HCT116 (cell line): ENCODE data around the gene ELANE. TPM values are rescaled to one million over a fixed set of nuclear protein-coding genes. Genes with fewer than 3 reads are reported as not detected.
A peak's percentile ranks its signal among the peaks of the same experiment; 100 is the strongest.

Experiments used
- ATAC-seq: fragments of 200-7000 bp; cut with Tn5 transposase; 2 replicates; pipeline ENCODE4 v1.9.1; 2020; ENCODE audit warnings: mild to moderate bottlenecking, moderate library complexity
- BruUV-seq: library from RNA; stranded (reverse); fragments of 400-500 nt; replicated peaks from 2 replicates; lab custom pipeline; 2021; lab: Mats Ljungman, UMichigan
- CTCF ChIA-PET: fragments of 300-600 bp; sonication (Branson Sonifier 250); formaldehyde crosslinking; loops from one replicate; lab custom pipeline; 2021; ENCODE audit warnings: antibody characterized with exemption; lab: Charles Lee
- POLR2A ChIA-PET: fragments of 300-600, 350-600 bp; sonication (Branson Sonifier 250); formaldehyde crosslinking; loops from one replicate; lab custom pipeline; 2021; ENCODE audit warnings: antibody characterized with exemption; lab: Charles Lee
- RAD21 ChIA-PET, 2 experiments: fragments of 300-600 bp; sonication (Branson Sonifier 250); formaldehyde crosslinking; loops; one replicate each; lab custom pipeline; 2023; ENCODE audit warnings: low total read pairs in 2 of 2; ENCODE audit not compliant: uncharacterized antibody in 2 of 2, unreplicated experiment in 2 of 2, low non-redundant PET in 1 of 2; lab: Charles Lee
- DNase-seq: peaks from one replicate; pipeline ENCODE4 v3.0.0-alpha.2; 2010; ENCODE audit warnings: low read depth, low spot score
- H2AFZ ChIP-seq: fragments of 200-600 bp; shearing (Covaris generic), sonication (generic); 2 replicates; pipeline ENCODE4 v1.6.1; 2017; ENCODE audit warnings: low read depth, mixed run types, mixed read lengths, antibody characterized with exemption, low read length; ENCODE audit not compliant: poor library complexity, severe bottlenecking
- H3K27ac ChIP-seq: 2 replicates; pipeline ENCODE4 v1.5.1; 2012; ENCODE audit warnings: low read depth, low read length
- H3K27me3 ChIP-seq: fragments of 200-600 bp; sonication (generic); 2 replicates; pipeline ENCODE4 v1.6.1; 2016; ENCODE audit warnings: mixed run types, low read length, mixed read lengths; ENCODE audit not compliant: insufficient read depth
- H3K36me3 ChIP-seq, 2 experiments: fragments of 200-500 bp in 1 of 2; fragments of 200-600 bp in 1 of 2; sonication (Bioruptor generic) in 1 of 2; sonication (generic) in 1 of 2; 2 replicates each; pipeline versions ENCODE4 v1.5.1 to v1.6.1; 2014 to 2016; ENCODE audit warnings: low read length in 2 of 2, inconsistent platforms in 1 of 2, mixed read lengths in 1 of 2, mixed run types in 1 of 2; ENCODE audit not compliant: insufficient read depth in 2 of 2, control insufficient read depth in 1 of 2
- H3K4me1 ChIP-seq, 2 experiments: fragments of 200-600 bp in 1 of 2; sonication (generic) in 1 of 2; 2 replicates each; pipeline versions ENCODE4 v1.5.1 to v1.6.1; 2012 to 2017; ENCODE audit warnings: low read length in 2 of 2, inconsistent platforms in 1 of 2, mild to moderate bottlenecking in 1 of 2, mixed read lengths in 1 of 2, mixed run types in 1 of 2, moderate library complexity in 1 of 2; ENCODE audit not compliant: insufficient read depth in 2 of 2, control insufficient read depth in 1 of 2
- H3K4me2 ChIP-seq: fragments of 200-600 bp; sonication (generic); 2 replicates; pipeline ENCODE4 v1.6.1; 2017; ENCODE audit warnings: mixed run types, low read length, mixed read lengths
- H3K4me3 ChIP-seq, 2 experiments: fragments of 200-600 bp in 1 of 2; sonication (generic) in 1 of 2; replicated peaks in 1 of 2; 2 replicates each; pipeline ENCODE4 v1.5.1; 2011 to 2016; ENCODE audit warnings: low read length in 2 of 2, control low read depth in 1 of 2, low read depth in 1 of 2, mild to moderate bottlenecking in 1 of 2, mixed read lengths in 1 of 2, mixed run types in 1 of 2
- H3K79me2 ChIP-seq: fragments of 200-600 bp; sonication (generic); 2 replicates; pipeline ENCODE4 v1.6.1; 2017; ENCODE audit warnings: mild to moderate bottlenecking, mixed run types, low read length, moderate library complexity, mixed read lengths; ENCODE audit not compliant: insufficient read depth
- H3K9ac ChIP-seq: fragments of 200-600 bp; sonication (generic); 2 replicates; pipeline ENCODE4 v1.6.1; 2016; ENCODE audit warnings: low read length, mixed read lengths
- H3K9me2 ChIP-seq: fragments of 200-600 bp; sonication (generic), shearing (Covaris generic); 2 replicates; pipeline ENCODE4 v1.6.1; 2017; ENCODE audit warnings: mixed run types, mild to moderate bottlenecking, moderate library complexity; ENCODE audit not compliant: insufficient read depth
- H3K9me3 ChIP-seq, 2 experiments: fragments of 200-500 bp in 1 of 2; fragments of 200-600 bp in 1 of 2; sonication (Bioruptor generic) in 1 of 2; sonication (generic) in 1 of 2; 2 replicates each; pipeline ENCODE4 v1.6.1; 2014 to 2017; ENCODE audit warnings: low read length in 2 of 2, mixed read lengths in 2 of 2, inconsistent platforms in 1 of 2, low read depth in 1 of 2, mild to moderate bottlenecking in 1 of 2, mixed run types in 1 of 2, moderate library complexity in 1 of 2; ENCODE audit not compliant: control insufficient read depth in 1 of 2, insufficient read depth in 1 of 2
- H4K20me1 ChIP-seq: fragments of 200-600 bp; sonication (generic), shearing (Covaris generic); 2 replicates; pipeline ENCODE4 v1.6.1; 2017; ENCODE audit warnings: mixed run types, mild to moderate bottlenecking, moderate library complexity; ENCODE audit not compliant: insufficient read depth
- CBX3 ChIP-seq: IDR thresholded peaks from 2 replicates; pipeline ENCODE4 v1.6.1; 2012; ENCODE audit warnings: low read depth
- EGR1 ChIP-seq: IDR thresholded peaks from 2 replicates; pipeline ENCODE4 v1.6.1; 2012; ENCODE audit warnings: low read depth
- EZH2phosphoT487 ChIP-seq: fragments of 200-600 bp; IDR thresholded peaks from 2 replicates; pipeline ENCODE4 v1.6.1; 2018; ENCODE audit warnings: antibody characterized with exemption, borderline replicate concordance
- POLR2A ChIP-seq: IDR thresholded peaks from 2 replicates; pipeline ENCODE4 v1.7.0; 2011; ENCODE audit warnings: borderline replicate concordance; ENCODE audit not compliant: insufficient read depth, insufficient read length; ENCODE audit errors: extremely low read depth
- REST ChIP-seq: IDR thresholded peaks from 2 replicates; pipeline ENCODE4 v1.6.1; 2012; ENCODE audit warnings: low read depth
- SP1 ChIP-seq: IDR thresholded peaks from 2 replicates; pipeline ENCODE4 v1.6.1; 2012; ENCODE audit warnings: low read depth
- SRF ChIP-seq: IDR thresholded peaks from 2 replicates; pipeline ENCODE4 v1.6.1; 2012; ENCODE audit warnings: low read depth
- ZNF274 ChIP-seq: fragments of 200-500 bp; sonication (Bioruptor generic); IDR thresholded peaks from 2 replicates; pipeline ENCODE4 v1.6.1; 2014; ENCODE audit warnings: mild to moderate bottlenecking, low read depth, low read length, inconsistent platforms
- intact Hi-C: fragments of 100-400 bp; cut with micrococcal nuclease; formaldehyde crosslinking; loops from 2 replicates; pipeline ENCODE4 v1.10.0; 2022
- total RNA-seq: library from RNA; stranded (reverse); gene quantifications from one replicate; pipeline ENCODE4 v1.2.1, GENCODE V29; 2021; ENCODE audit not compliant: unreplicated experiment

ELANE gene
- total RNA-seq, 1 experiment from 2014 or later = not detected

DNA sequence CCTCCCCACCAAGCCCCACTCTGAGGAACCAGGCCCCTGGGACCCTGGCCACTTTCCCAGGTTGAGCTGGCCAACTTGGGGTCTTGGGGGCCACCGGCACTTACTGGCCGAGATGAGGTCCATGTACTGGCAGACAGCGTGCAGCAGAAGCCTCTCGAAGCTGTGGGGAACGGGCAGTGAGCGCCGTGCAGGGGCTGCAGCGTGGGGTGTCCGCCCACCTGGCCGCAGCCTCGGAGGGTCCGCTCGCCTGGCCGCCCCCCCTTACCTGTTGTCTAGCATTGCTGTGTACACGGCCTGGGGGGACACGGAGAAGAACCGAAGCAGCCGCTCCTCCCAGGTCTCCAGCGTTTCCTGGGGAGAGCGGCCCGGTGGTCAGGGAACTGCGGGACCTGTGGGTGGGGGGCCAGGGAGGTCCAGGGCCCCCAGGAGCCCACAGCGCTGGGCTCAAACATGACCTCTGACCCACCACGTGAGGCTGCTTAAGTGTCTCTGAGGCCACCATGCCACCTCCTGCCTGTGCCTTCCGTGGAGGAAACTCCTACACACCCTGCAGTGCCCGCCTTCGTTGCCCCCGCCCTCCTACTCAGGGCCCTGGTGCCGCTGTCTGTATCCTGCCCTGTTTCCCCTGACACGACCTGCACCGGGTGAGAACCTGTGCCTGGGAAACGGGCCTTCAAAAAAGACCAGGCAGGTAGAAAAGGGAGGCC is 47.4 kb downstream of the ELANE start:
- no TSS peak for BruUV-seq
- ChIA-PET POLR2A (no interaction called here), RAD21 (no interaction called here), CTCF (no interaction called here)
- no peak for DNase-seq
- no peak overlapping the region for H3K4me3 ChIP-seq
- no peak for TF ChIP-seq SP1
- peak overlapping the region; percentile 49; the same call in 1 of the 2 replicates for H3K27ac ChIP-seq
- no peak for ATAC-seq
- H3K9me3 ChIP-seq = no peaks in the 10 kb centered on the region
- H3K36me3 ChIP-seq = peaks cover 6 to 7% of the 10 kb centered on the region in 2 experiments; a peak in 3 of 4 replicates
- H3K4me2 ChIP-seq = no peak overlapping the region
- no peaks in the 10 kb centered on the region for H3K27me3 ChIP-seq
- H4K20me1 ChIP-seq = no peaks in the 10 kb centered on the region
- H3K4me1 ChIP-seq = peaks cover 6 to 16% of the 10 kb centered on the region in 2 experiments; a peak in 3 of 4 replicates
- no peak overlapping the region for H3K9ac ChIP-seq
- no peak overlapping the region for H2AFZ ChIP-seq
- no peaks in the 10 kb centered on the region for H3K9me2 ChIP-seq
- intact Hi-C loops = no loop called here
- H3K79me2 ChIP-seq = peaks cover 15% of the 10 kb centered on the region; the same call in 1 of the 2 replicates

GRCh38 chr19:900043-900301 is 47.9 kb downstream of the ELANE start:
- H3K36me3 ChIP-seq = peaks cover 6 to 7% of the 10 kb centered on the region in 2 experiments; a peak in 3 of 4 replicates
- intact Hi-C loops = no loop called here
- ChIA-PET CTCF (no interaction called here), POLR2A (no interaction called here), RAD21 (no interaction called here)
- no peak for TF ChIP-seq EZH2phosphoT487
- TF ChIP-seq CBX3 = no peak
- TF ChIP-seq REST = no peak
- no peak for TF ChIP-seq POLR2A
- no peak for TF ChIP-seq EGR1
- TF ChIP-seq SP1 = no peak
- TF ChIP-seq SRF = no peak
- no peak for TF ChIP-seq ZNF274
- peak overlapping the region; percentile 49; the same call in 1 of the 2 replicates for H3K27ac ChIP-seq
- H4K20me1 ChIP-seq = no peaks in the 10 kb centered on the region
- no peak overlapping the region for H3K4me3 ChIP-seq
- H3K9me3 ChIP-seq = no peaks in the 10 kb centered on the region
- H3K79me2 ChIP-seq = peaks cover 17% of the 10 kb centered on the region; the same call in 1 of the 2 replicates
- no peak overlapping the region for H2AFZ ChIP-seq
- no TSS peak for BruUV-seq
- ATAC-seq (peak; percentile 37; the same call in 1 of the 2 replicates), DNase-seq (no peak)
- no peak overlapping the region for H3K9ac ChIP-seq
- peaks cover 6 to 16% of the 10 kb centered on the region in 2 experiments; a peak in 3 of 4 replicates for H3K4me1 ChIP-seq
- peak overlapping the region; percentile 32 for H3K4me2 ChIP-seq
- no peaks in the 10 kb centered on the region for H3K9me2 ChIP-seq
- no peaks in the 10 kb centered on the region for H3K27me3 ChIP-seq
